Subcutaneous adipose tissue (tissue), 4 donors: ENCODE data around the gene ST8SIA1. TPM values are rescaled to one million over a fixed set of nuclear protein-coding genes. Genes with fewer than 3 reads are reported as not detected.

Source experiments
- CTCF ChIP-seq: fragments of 450-650 bp; IDR thresholded peaks from one replicate; pipeline ENCODE4 v1.5.1; 2016; ENCODE audit warnings: low read depth, mild to moderate bottlenecking, control low read depth, antibody characterized with exemption, moderate library complexity
- total RNA-seq, 4 donors: library from RNA; depleted of rRNA; stranded (reverse); fragments of >200 nt; gene quantifications; one replicate each; pipeline ENCODE4 v1.1.0, GENCODE V29; 2016

The ST8SIA1 gene
- total RNA-seq, 4 donors from 2014 or later = 0.44 to 2.0 (median 0.98) TPM

GRCh38 chr12:22180705-22181104 is 153.8 kb downstream of the ST8SIA1 start:
- no peak for TF ChIP-seq CTCF

- TF ChIP-seq CTCF = no peak
Observed at GRCh38 chr12:22173177-22173576, 161.3 kb downstream of the ST8SIA1 start.

- TF ChIP-seq CTCF = no peak
Observed at GRCh38 chr12:22172501-22172900, 162.0 kb downstream of the ST8SIA1 start.

GRCh38 chr12:22169376-22169775 is 165.1 kb downstream of the ST8SIA1 start:
- TF ChIP-seq CTCF = no peak

GRCh38 chr12:22164139-22164538 is 170.4 kb downstream of the ST8SIA1 start:
- TF ChIP-seq CTCF = no peak

- no peak for TF ChIP-seq CTCF
Observed at GRCh38 chr12:22163594-22163993, 170.9 kb downstream of the ST8SIA1 start.

- TF ChIP-seq CTCF = no peak
Observed at GRCh38 chr12:22160396-22161003, 174.0 kb downstream of the ST8SIA1 start.

Other genes starting within 250 kb of the ST8SIA1 start
- gene C2CD5, start 209.8 kb upstream of the ST8SIA1 start, total RNA-seq = 10 to 100 TPM; 41.8 to 73.4 (median 55.5) TPM